GM23338 (cell line): ENCODE results near the gene WWOX. TPM values are rescaled to one million over a fixed set of nuclear protein-coding genes. Genes with fewer than 3 reads are reported as not detected.

ENCODE experiments used
- ATAC-seq: fragments of 200-7000 bp; cut with Tn5 transposase; 3 replicates; pipeline ENCODE4 v1.9.1; 2020
- DNase-seq: peaks from one replicate; pipeline ENCODE4 v3.0.0-alpha.2; 2015; ENCODE audit warnings: low spot score
- H2AFZ ChIP-seq: fragments of 200-600 bp; sonication (generic); 2 replicates; pipeline ENCODE4 v1.8.0; 2016; ENCODE audit warnings: antibody characterized with exemption, mild to moderate bottlenecking, moderate library complexity
- H3F3A ChIP-seq: fragments of 200-600 bp; sonication (generic); replicated peaks from 2 replicates; pipeline ENCODE4 v1.8.0; 2017; ENCODE audit warnings: antibody characterized with exemption, mixed run types, low read depth
- H3K27ac ChIP-seq: fragments of 200-600 bp; sonication (generic); 2 replicates; pipeline ENCODE4 v1.6.1; 2016; ENCODE audit warnings: low read depth
- H3K27me3 ChIP-seq: fragments of 200-600 bp; sonication (generic); 2 replicates; pipeline ENCODE4 v1.8.0; 2016; ENCODE audit warnings: mild to moderate bottlenecking, mixed run types, moderate library complexity; ENCODE audit not compliant: insufficient read depth
- H3K36me3 ChIP-seq: fragments of 200-600 bp; sonication (generic); 2 replicates; pipeline ENCODE4 v1.8.0; 2016; ENCODE audit warnings: mild to moderate bottlenecking; ENCODE audit not compliant: insufficient read depth
- H3K4me1 ChIP-seq: fragments of 200-600 bp; sonication (generic); 2 replicates; pipeline ENCODE4 v1.8.0; 2016; ENCODE audit warnings: mild to moderate bottlenecking, moderate library complexity; ENCODE audit not compliant: insufficient read depth
- H3K4me2 ChIP-seq: fragments of 200-600 bp; sonication (generic); 2 replicates; pipeline ENCODE4 v1.7.1; 2017; ENCODE audit warnings: mixed run types
- H3K4me3 ChIP-seq: fragments of 200-600 bp; sonication (generic); 2 replicates; pipeline ENCODE4 v1.6.1; 2016; ENCODE audit warnings: mixed run types
- H3K79me2 ChIP-seq: fragments of 200-600 bp; sonication (generic); replicated peaks from 2 replicates; pipeline ENCODE4 v1.8.0; 2017; ENCODE audit warnings: mild to moderate bottlenecking; ENCODE audit not compliant: insufficient read depth
- H3K9me2 ChIP-seq: fragments of 200-600 bp; sonication (generic); 2 replicates; pipeline ENCODE4 v1.8.0; 2017; ENCODE audit not compliant: insufficient read depth
- H4K20me1 ChIP-seq: fragments of 200-600 bp; sonication (generic); replicated peaks from 2 replicates; pipeline ENCODE4 v1.8.0; 2017; ENCODE audit warnings: mild to moderate bottlenecking; ENCODE audit not compliant: insufficient read depth
- H3K27ac Mint-ChIP-seq: 2 replicates; pipeline ENCODE4 v1.8.0; 2020; ENCODE audit warnings: inconsistent platforms, mild to moderate bottlenecking, moderate library complexity, mixed read lengths
- H3K27me3 Mint-ChIP-seq: 3 replicates; pipeline ENCODE4 v1.8.0; 2022; ENCODE audit warnings: low read depth, mild to moderate bottlenecking, moderate library complexity, mixed read lengths, inconsistent platforms; ENCODE audit not compliant: insufficient read depth, poor library complexity
- H3K36me3 Mint-ChIP-seq: 3 replicates; pipeline ENCODE4 v1.8.0; 2021; ENCODE audit warnings: low read depth, mild to moderate bottlenecking, inconsistent platforms, moderate library complexity, mixed read lengths
- H3K4me1 Mint-ChIP-seq: 3 replicates; pipeline ENCODE4 v1.8.0; 2020; ENCODE audit warnings: mild to moderate bottlenecking, inconsistent platforms, mixed read lengths
- H3K4me3 Mint-ChIP-seq: 3 replicates; pipeline ENCODE4 v1.8.0; 2021; ENCODE audit warnings: moderate library complexity, mild to moderate bottlenecking, inconsistent platforms, mixed read lengths
- H3K9me3 Mint-ChIP-seq: 3 replicates; pipeline ENCODE4 v1.8.0; 2020; ENCODE audit warnings: moderate library complexity, mild to moderate bottlenecking, inconsistent platforms, mixed read lengths
- CREB1 ChIP-seq: fragments of 250-450 bp; sonication (Bioruptor Pico); IDR thresholded peaks from 2 replicates; pipeline ENCODE4 v1.5.0; 2020; ENCODE audit warnings: low read depth, mild to moderate bottlenecking, moderate library complexity
- ETS1 ChIP-seq: IDR thresholded peaks from 2 replicates; pipeline ENCODE4 v1.6.1; 2016; ENCODE audit warnings: antibody characterized with exemption
- EZH2phosphoT487 ChIP-seq: fragments of 200-600 bp; sonication (generic); IDR thresholded peaks from one replicate; pipeline ENCODE4 v1.8.1; 2018; ENCODE audit warnings: antibody characterized with exemption; ENCODE audit not compliant: unreplicated experiment
- POLR2AphosphoS5 ChIP-seq: IDR thresholded peaks from 2 replicates; pipeline ENCODE4 v1.6.1; 2016; ENCODE audit warnings: antibody characterized with exemption, low read depth
- STAT1 ChIP-seq: IDR thresholded peaks from one replicate; pipeline ENCODE4 v1.6.1; 2016; ENCODE audit warnings: antibody characterized with exemption; ENCODE audit not compliant: unreplicated experiment
- ZNF114 ChIP-seq: fragments of 250-450 bp; sonication (Bioruptor Pico); IDR thresholded peaks from 2 replicates; pipeline ENCODE4 v1.5.0; 2020; ENCODE audit warnings: mild to moderate bottlenecking, moderate library complexity
- ZNF331 ChIP-seq: fragments of 250-450 bp; sonication (Bioruptor Pico); IDR thresholded peaks from 2 replicates; pipeline ENCODE4 v1.5.0; 2020; ENCODE audit warnings: low read depth, mild to moderate bottlenecking, moderate library complexity
- ZNF462 ChIP-seq: fragments of 250-450 bp; sonication (Bioruptor Pico); IDR thresholded peaks from 2 replicates; pipeline ENCODE4 v1.5.0; 2020; ENCODE audit warnings: mild to moderate bottlenecking, moderate library complexity
- polyA plus RNA-seq: library from polyadenylated mRNA; unstranded; fragments of >200 nt; fragmentation: Nextera tagmentation; extraction: Ambion mirVana; gene quantifications from 2 replicates; pipeline ENCODE4 v1.2.1, GENCODE V29; 2016
- total RNA-seq: library from RNA; depleted of rRNA; stranded (reverse); fragments of >200 nt; shearing (Covaris generic); gene quantifications from 2 replicates; pipeline ENCODE4 v1.2.3, GENCODE V29; 2014

Gene WWOX
- total and polyA plus RNA-seq, 2 experiments from 2014 or later: 10.0 to 19.3 TPM

- TF ChIP-seq ZNF462 (CRISPR knock-in tag): no peak
- no peak for TF ChIP-seq ETS1
- TF ChIP-seq EZH2phosphoT487: no peak
- TF ChIP-seq ZNF331: no peak
- TF ChIP-seq ZNF114: no peak
- no peak for TF ChIP-seq CREB1 (CRISPR knock-in tag)
Measured at GRCh38 chr16:78791011-78791410, 691.6 kb downstream of the WWOX start (continued).

DNA sequence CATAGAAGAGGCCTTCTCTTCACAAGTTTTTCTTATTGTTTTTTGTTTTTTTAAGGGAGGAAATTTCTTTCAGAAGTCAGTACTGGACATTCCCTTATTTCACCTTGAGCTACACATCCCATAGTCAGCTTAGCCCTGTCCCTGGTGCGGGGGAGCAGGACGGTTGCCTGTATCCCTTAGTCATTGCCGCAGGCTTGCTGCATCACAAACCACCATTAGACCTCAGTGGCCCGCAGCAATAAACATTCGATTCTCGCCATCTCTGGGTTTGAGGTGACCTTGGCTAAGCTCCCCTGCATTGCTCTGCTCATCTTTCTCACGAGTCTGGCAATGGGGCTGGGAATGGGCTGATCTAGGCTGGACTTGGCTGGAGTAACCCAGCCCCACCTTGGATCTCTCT is 692.5 kb downstream of the WWOX start:
- no peaks in the 10 kb centered on the region for H3K36me3 ChIP-seq
- no peaks in the 10 kb centered on the region for H3K4me1 ChIP-seq
- no peak for TF ChIP-seq ZNF462 (CRISPR knock-in tag)
- TF ChIP-seq POLR2AphosphoS5: no peak
- TF ChIP-seq STAT1: no peak
- TF ChIP-seq ZNF114: no peak
- no peak for TF ChIP-seq CREB1 (CRISPR knock-in tag)

More for the DNA sequence above, 692.5 kb downstream of the WWOX start:
- H4K20me1 ChIP-seq: no peaks in the 10 kb centered on the region
- no peaks in the 10 kb centered on the region for H3F3A ChIP-seq
- H3K27me3 ChIP-seq: no peaks in the 10 kb centered on the region
- no peak overlapping the region for H3K4me3 ChIP-seq
- H3K9me2 ChIP-seq: peaks cover 10% of the 10 kb centered on the region; the same call in 1 of the 2 replicates
- DNase-seq: no peak
- H3K79me2 ChIP-seq: no peaks in the 10 kb centered on the region
- H3K27ac ChIP-seq: no peak overlapping the region
- no peak overlapping the region for H3K27ac Mint-ChIP-seq
- no peaks in the 10 kb centered on the region for H3K36me3 Mint-ChIP-seq
- H3K4me1 Mint-ChIP-seq: no peaks in the 10 kb centered on the region
- H2AFZ ChIP-seq: no peak overlapping the region
- ATAC-seq: no peak
- H3K9me3 Mint-ChIP-seq: no peaks in the 10 kb centered on the region; the same call in 2 of the 3 replicates
- H3K27me3 Mint-ChIP-seq: no peaks in the 10 kb centered on the region
- no peak overlapping the region for H3K4me2 ChIP-seq
- no peak overlapping the region for H3K4me3 Mint-ChIP-seq
